ENCODE measurements around the gene XYLT1. TPM values are rescaled to one million over a fixed set of nuclear protein-coding genes. Genes with fewer than 3 reads are reported as not detected.

The XYLT1 gene
- total and polyA plus RNA-seq, 2 of the 4 experiments (the other 2 are of a cell fraction): 9.0 to 12.7 TPM

- Histone ChIP-seq H3K9ac (ENCODE audit: low read depth, low read length) (no peak overlapping the region), H3K79me1 (ENCODE audit: low read depth in 1 of 2, low read length in 2 of 2) (no peaks in the 10 kb centered on the region), H3K4me1 (ENCODE audit: control insufficient read depth, insufficient read depth, low read length) (no peaks in the 10 kb centered on the region), H3K14ac (replicated peaks; ENCODE audit: low read depth, low read length) (no peak overlapping the region), H3K4me2 (ENCODE audit: low read depth, low read length) (no peak overlapping the region), H2AK5ac (ENCODE audit: low read depth, low read length) (no peak overlapping the region), H3K36me3 (ENCODE audit: control insufficient read depth, insufficient read depth, low read length) (no peaks in the 10 kb centered on the region), H3K27ac (ENCODE audit: insufficient read depth, low read length) (no peak overlapping the region), H4K91ac (ENCODE audit: insufficient read depth, low read depth, low read length) (no peak overlapping the region), H2BK120ac (ENCODE audit: low read depth, low read length) (no peak overlapping the region), H2BK20ac (ENCODE audit: low read depth, low read length) (no peak overlapping the region), H3K27me3 (ENCODE audit: control insufficient read depth, insufficient read depth, low read length) (no peaks in the 10 kb centered on the region), H3K56ac (ENCODE audit: extremely low read depth, insufficient read depth, low read length) (no peak overlapping the region), H2BK15ac (ENCODE audit: low read depth, low read length) (no peak overlapping the region), H3K4ac (ENCODE audit: low read depth, low read length) (no peak overlapping the region), H3K23ac (ENCODE audit: low read depth, low read length) (no peak overlapping the region), H2BK5ac (ENCODE audit: low read depth, low read length, poor library complexity, severe bottlenecking) (no peak overlapping the region), H2AK9ac (replicated peaks; ENCODE audit: low read depth, low read length, poor library complexity) (no peak overlapping the region), H4K8ac (ENCODE audit: low read depth in 2 of 2, low read length in 2 of 2) (no peak overlapping the region), H3K18ac (ENCODE audit: low read depth, low read length) (no peak overlapping the region), H4K20me1 (ENCODE audit: insufficient read depth, low read length) (no peaks in the 10 kb centered on the region), H4K5ac (ENCODE audit: low read depth, low read length) (no peak overlapping the region), H3K9me3 (ENCODE audit: control insufficient read depth, insufficient read depth, low read length) (no peaks in the 10 kb centered on the region), H3K9me1 (ENCODE audit: insufficient read depth, low read length) (peaks cover 4% of the 10 kb centered on the region; the same call in 1 of the 2 replicates), H3K4me3 (ENCODE audit: insufficient read depth, low read depth, low read length) (no peak overlapping the region), H2AFZ (replicated peaks; ENCODE audit: low read length, poor library complexity) (no peak overlapping the region)
- DNase-seq: peak; percentile 2
- CTCF ChIA-PET: interaction anchor here (1.1 kb wide), 1 partner anchor 12 kb away, joined by 3 read pairs; no protein-coding TSS in a partner anchor
- no CpG with 5 or more reads among the region's 10 CpGs for WGBS, 2 experiments (ENCODE audit: extremely low coverage in 2 of 2, insufficient read length in 1 of 2)
- ATAC-seq (ENCODE audit: low read depth): no peak
- no TSS peak for BruUV-seq (replicated peaks)
- dilution Hi-C loops (cut with HindIII; ENCODE audit: low sequenced_read_pairs, unreplicated experiment) (no loop called here), intact Hi-C loops (cut with micrococcal nuclease) (no loop called here), in situ Hi-C loops (cut with MboI; ENCODE audit: low sequenced_read_pairs) (no loop called here)
- TF ChIP-seq RAD21 (IDR thresholded peaks at IDR 0.05; ENCODE audit: low read length): no peak
- POLR2A ChIA-PET (ENCODE audit: unreplicated experiment): no interaction called here
Measured at GRCh38 chr16:17105239-17105797, 365.4 kb downstream of the XYLT1 start.
